OCI-LY7 (cell line): ENCODE data around the gene S100A4. TPM values are rescaled to one million over a fixed set of nuclear protein-coding genes. Genes with fewer than 3 reads are reported as not detected.
A peak's percentile ranks its signal among the peaks of the same experiment; 100 is the strongest.

Experiments used
- BruUV-seq: library from RNA; stranded (reverse); fragments of 400-500 nt; replicated peaks from 2 replicates; lab custom pipeline; 2021; lab: Mats Ljungman, UMichigan
- CTCF ChIA-PET: fragments of 300-600 bp; sonication (Branson Sonifier 250); formaldehyde crosslinking; loops from one replicate; lab custom pipeline; 2022; ENCODE audit warnings: antibody characterized with exemption; ENCODE audit not compliant: unreplicated experiment; lab: Charles Lee
- POLR2A ChIA-PET: fragments of 300-600 bp; sonication (Branson Sonifier 250); formaldehyde crosslinking; loops from one replicate; lab custom pipeline; 2022; ENCODE audit warnings: antibody characterized with exemption; lab: Charles Lee
- DNase-seq: peaks from one replicate; pipeline ENCODE4 v3.0.0-alpha.2; 2015; ENCODE audit warnings: low spot score
- H2AFZ ChIP-seq: fragments of 200-600 bp; sonication (generic), shearing (Covaris generic); 2 replicates; pipeline ENCODE4 v1.6.1; 2014; ENCODE audit warnings: mild to moderate bottlenecking, antibody characterized with exemption, low read length, moderate library complexity
- H3K27ac ChIP-seq: fragments of 200-600 bp; sonication (generic); 2 replicates; pipeline ENCODE4 v1.5.1; 2014; ENCODE audit warnings: mixed run types, low read depth, mild to moderate bottlenecking, moderate library complexity, low read length, inconsistent platforms; ENCODE audit not compliant: poor library complexity, severe bottlenecking
- H3K36me3 ChIP-seq: fragments of 200-600 bp; sonication (generic); 2 replicates; pipeline ENCODE4 v1.6.1; 2014; ENCODE audit warnings: mild to moderate bottlenecking, antibody characterized with exemption, low read length, moderate library complexity, mixed read lengths; ENCODE audit not compliant: insufficient read depth
- H3K4me1 ChIP-seq: fragments of 200-600 bp; sonication (generic); 2 replicates; pipeline ENCODE4 v1.5.1; 2014; ENCODE audit warnings: mild to moderate bottlenecking, low read length; ENCODE audit not compliant: insufficient read depth, poor library complexity, severe bottlenecking
- H3K4me2 ChIP-seq: fragments of 200-600 bp; sonication (generic); 2 replicates; pipeline ENCODE4 v1.6.1; 2014; ENCODE audit warnings: mild to moderate bottlenecking, low read length
- H3K4me3 ChIP-seq: fragments of 200-600 bp; sonication (generic); 2 replicates; pipeline ENCODE4 v1.5.1; 2014; ENCODE audit warnings: mild to moderate bottlenecking, low read depth, low read length; ENCODE audit not compliant: poor library complexity, severe bottlenecking
- H3K79me2 ChIP-seq: fragments of 200-600 bp; sonication (generic); 2 replicates; pipeline ENCODE4 v1.6.1; 2016; ENCODE audit warnings: low read depth, mild to moderate bottlenecking, low read length, moderate library complexity, mixed read lengths; ENCODE audit not compliant: insufficient read depth
- H3K9me2 ChIP-seq: fragments of 200-600 bp; sonication (generic); 2 replicates; pipeline ENCODE4 v1.6.1; 2016; ENCODE audit warnings: mild to moderate bottlenecking, low read length, mixed read lengths; ENCODE audit not compliant: insufficient read depth
- H3K9me3 ChIP-seq: fragments of 200-600 bp; sonication (generic); 2 replicates; pipeline ENCODE4 v1.6.1; 2014; ENCODE audit warnings: mild to moderate bottlenecking, mixed run types, low read length, mixed read lengths
- H4K20me1 ChIP-seq: fragments of 200-600 bp; sonication (generic); 2 replicates; pipeline ENCODE4 v1.6.1; 2014; ENCODE audit warnings: mild to moderate bottlenecking, antibody characterized with exemption, low read length, moderate library complexity, mixed read lengths; ENCODE audit not compliant: insufficient read depth
- CTCF ChIP-seq: fragments of 200-600 bp; sonication (generic); conservative IDR thresholded peaks from 2 replicates; pipeline ENCODE4 v1.5.1; 2014; ENCODE audit warnings: mild to moderate bottlenecking, antibody characterized with exemption, low read length, moderate library complexity, mixed read lengths
- EZH2phosphoT487 ChIP-seq: fragments of 200-600 bp; sonication (generic); IDR thresholded peaks from 2 replicates; pipeline ENCODE4 v1.6.1; 2018; ENCODE audit warnings: low read depth, borderline replicate concordance, mild to moderate bottlenecking, mixed run types, antibody characterized with exemption, low read length, moderate library complexity, mixed read lengths
- intact Hi-C: fragments of 100-400 bp; cut with micrococcal nuclease; formaldehyde crosslinking; loops from one replicate; pipeline ENCODE4 v1.10.0; 2022; ENCODE audit not compliant: unreplicated experiment
- total RNA-seq, 2 experiments: library from RNA; depleted of rRNA in 1 of 2; stranded (reverse); fragments of >200 nt in 1 of 2; shearing (Covaris generic) in 1 of 2; gene quantifications; 2 replicates each; pipeline ENCODE4 v1.2.3, GENCODE V29; 2014 to 2022

The S100A4 gene
- total RNA-seq, 2 experiments from 2014 or later, result 1.6 to 1.9 TPM

GRCh38 chr1:153510984-153511410 is 34.6 kb downstream of the S100A4 start:
- Histone ChIP-seq H3K79me2 (no peaks in the 10 kb centered on the region), H3K4me3 (no peak overlapping the region), H3K36me3 (no peaks in the 10 kb centered on the region), H3K9me3 (no peaks in the 10 kb centered on the region), H3K4me1 (no peaks in the 10 kb centered on the region), H3K9me2 (no peaks in the 10 kb centered on the region), H3K27ac (no peak overlapping the region), H3K4me2 (no peak overlapping the region), H2AFZ (peak overlapping the region; percentile 79), H4K20me1 (no peaks in the 10 kb centered on the region)
- intact Hi-C loops, result loop anchor here (1.0 to 10.0 kb wide), 4 partner anchors 57 to 474 kb away; partner anchors contain the start of genes ILF2, NPR1 and RAB13
- ChIA-PET POLR2A (interaction anchor here (0.6 to 1.8 kb wide), 2 partner anchors 54 to 61 kb away, joined by 4 to 6 read pairs; no protein-coding TSS in a partner anchor), CTCF (interaction anchor here (0.7 kb wide), 1 partner anchor 61 kb away, joined by 3 read pairs; no protein-coding TSS in a partner anchor)
- BruUV-seq, result no TSS peak
- DNase-seq, result peak; percentile 77
- TF ChIP-seq CTCF, result peak; percentile 96
- TF ChIP-seq EZH2phosphoT487, result no peak

GRCh38 chr1:153509729-153510354 is 35.8 kb downstream of the S100A4 start:
- no peak overlapping the region for H3K4me2 ChIP-seq
- no peaks in the 10 kb centered on the region for H3K79me2 ChIP-seq
- ChIA-PET POLR2A (no interaction called here), CTCF (no interaction called here)
- DNase-seq, result peak; percentile 63
- no peaks in the 10 kb centered on the region for H4K20me1 ChIP-seq
- no peaks in the 10 kb centered on the region for H3K9me2 ChIP-seq
- no peak overlapping the region; the same call in 1 of the 2 replicates for H2AFZ ChIP-seq
- BruUV-seq, result no TSS peak
- intact Hi-C loops, result loop anchor here (10.0 kb wide), 2 partner anchors 165 to 475 kb away; partner anchors contain the start of genes ILF2, NPR1 and RAB13
- no peak for TF ChIP-seq EZH2phosphoT487
- peak; percentile 93 for TF ChIP-seq CTCF
- H3K27ac ChIP-seq, result no peak overlapping the region
- H3K4me1 ChIP-seq, result no peaks in the 10 kb centered on the region
- H3K4me3 ChIP-seq, result no peak overlapping the region
- H3K36me3 ChIP-seq, result no peaks in the 10 kb centered on the region
- no peaks in the 10 kb centered on the region for H3K9me3 ChIP-seq

- Histone ChIP-seq H3K27ac (no peak overlapping the region), H2AFZ (no peak overlapping the region), H3K9me3 (no peaks in the 10 kb centered on the region), H4K20me1 (no peaks in the 10 kb centered on the region), H3K36me3 (no peaks in the 10 kb centered on the region), H3K9me2 (no peaks in the 10 kb centered on the region), H3K79me2 (no peaks in the 10 kb centered on the region), H3K4me1 (no peaks in the 10 kb centered on the region), H3K4me3 (no peak overlapping the region), H3K4me2 (no peak overlapping the region)
- intact Hi-C loops, result no loop called here
- no TSS peak for BruUV-seq
- no peak for DNase-seq
- CTCF ChIA-PET, result no interaction called here
- POLR2A ChIA-PET, result interaction anchor here (0.6 kb wide), 1 partner anchor 85 kb away, joined by 3 read pairs; no protein-coding TSS in a partner anchor
- no peak for TF ChIP-seq CTCF
- no peak for TF ChIP-seq EZH2phosphoT487
Measured at GRCh38 chr1:153509036-153509435, 36.6 kb downstream of the S100A4 start.
